Stimulated activated CD4-positive, alpha-beta T cell treated with anti-CD3 and anti-CD28 coated beads, Interleukin-1b, Interleukin-23, amount 100 ng/mL, for 4 hours (primary cell): ENCODE measurements around the gene PHKB.
"Not testable (repeated sequence)": the region's sequence is repeated elsewhere in the genome, so short reads cannot be mapped to it uniquely, and the experiment has no call there.

Experiments
- DNase-seq, 2 donors: peaks; one replicate each; pipeline ENCODE4 v3.0.0-alpha.2; 2020; ENCODE audit warnings: low read depth in 2 of 2

PHKB gene

DNA sequence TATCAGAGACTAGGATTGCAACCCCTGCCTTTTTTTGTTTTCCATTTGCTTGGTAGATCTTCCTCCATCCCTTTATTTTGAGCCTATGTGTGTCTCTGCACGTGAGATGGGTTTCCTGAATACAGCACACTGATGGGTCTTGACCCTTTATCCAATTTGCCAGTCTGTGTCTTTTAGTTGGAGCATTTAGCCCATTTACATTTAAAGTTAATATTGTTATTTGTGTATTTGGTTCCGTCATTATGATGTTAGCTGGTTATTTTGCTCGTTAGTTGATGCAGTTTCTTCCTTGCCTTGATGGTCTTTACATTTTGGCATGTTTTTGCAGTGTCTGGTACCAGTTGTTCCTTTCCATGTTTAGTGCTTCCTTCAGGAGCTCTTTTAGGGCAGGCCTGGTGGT lies 220.4 kb downstream of the PHKB start:
- not testable (repeated sequence) for DNase-seq

DNA sequence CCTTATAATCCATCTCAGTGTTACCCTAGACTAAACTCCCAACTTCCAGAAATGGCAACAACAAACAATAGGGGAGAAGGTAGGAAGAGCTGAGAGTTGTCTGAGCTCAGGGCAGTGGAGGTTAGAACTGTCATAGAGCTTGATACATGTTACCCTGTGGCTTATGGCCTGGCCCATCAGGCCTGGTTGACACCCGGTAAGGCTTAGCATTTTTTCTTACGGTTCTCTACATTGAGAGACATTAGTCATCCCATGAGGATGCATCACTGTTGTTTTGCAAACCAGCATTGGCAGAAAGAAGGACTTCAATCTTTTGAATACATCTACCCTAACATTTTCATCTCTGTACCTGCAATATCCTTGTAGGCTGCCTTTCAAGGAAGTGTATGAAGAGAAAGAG lies 226.6 kb downstream of the PHKB start:
- DNase-seq, result no peak

DNA sequence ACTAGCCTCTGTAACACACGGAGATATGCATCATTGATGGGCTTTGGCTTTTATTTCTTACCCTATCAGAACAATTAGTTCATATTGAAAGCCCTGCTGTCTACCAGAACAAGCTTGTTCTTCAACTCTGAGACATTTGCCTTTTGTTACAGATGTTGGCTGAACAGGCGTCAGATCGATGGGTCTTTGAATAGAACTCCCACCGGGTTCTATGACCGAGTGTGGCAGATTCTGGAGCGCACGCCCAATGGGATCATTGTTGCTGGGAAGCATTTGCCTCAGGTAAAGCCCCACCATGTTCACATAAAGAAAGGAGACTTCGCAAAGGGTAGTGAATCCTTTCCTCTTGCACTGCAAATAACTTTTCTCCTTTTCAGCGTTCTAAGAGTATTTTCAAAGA lies 232.1 kb downstream of the PHKB start:
- DNase-seq, result no peak

DNA sequence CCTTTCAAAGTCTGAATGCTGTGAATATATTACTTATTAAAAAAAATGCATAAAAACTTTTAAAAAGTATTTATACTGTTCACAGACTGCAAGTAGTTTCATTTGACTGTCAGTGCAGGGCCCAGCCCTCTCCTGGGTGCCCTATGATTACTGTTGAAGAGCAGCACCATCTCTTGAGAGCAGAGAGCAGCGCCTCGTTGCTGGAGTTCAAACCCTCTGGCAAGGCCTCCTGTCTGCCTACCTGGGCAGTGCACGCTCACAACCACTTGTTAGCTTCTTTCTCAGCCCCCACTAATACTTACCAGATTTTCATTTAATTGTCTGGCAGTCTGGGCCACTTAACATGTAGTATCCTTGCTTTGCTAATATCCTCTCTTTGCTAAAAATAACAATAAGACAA lies 233.4 kb downstream of the PHKB start:
- no peak for DNase-seq

DNA sequence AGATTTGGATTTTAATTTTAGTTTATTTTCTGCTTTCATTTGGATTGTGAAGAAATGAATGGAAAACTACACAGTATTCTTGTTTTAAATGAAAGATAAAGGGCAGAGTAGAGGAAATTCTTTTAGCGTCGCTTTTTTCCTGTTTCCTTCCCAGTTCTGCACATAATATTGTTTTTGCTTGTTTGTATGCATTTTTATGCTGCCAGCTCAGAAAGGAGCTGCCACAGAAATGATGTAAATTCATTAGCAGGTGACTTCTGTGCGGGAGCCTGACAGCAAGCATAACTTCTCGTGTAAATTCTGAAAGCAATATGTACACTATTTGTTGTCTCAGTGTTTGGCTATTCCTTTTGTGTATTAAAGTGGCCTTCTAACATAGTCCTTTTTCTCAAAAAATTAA lies 234.6 kb downstream of the PHKB start:
- DNase-seq, result no peak

DNA sequence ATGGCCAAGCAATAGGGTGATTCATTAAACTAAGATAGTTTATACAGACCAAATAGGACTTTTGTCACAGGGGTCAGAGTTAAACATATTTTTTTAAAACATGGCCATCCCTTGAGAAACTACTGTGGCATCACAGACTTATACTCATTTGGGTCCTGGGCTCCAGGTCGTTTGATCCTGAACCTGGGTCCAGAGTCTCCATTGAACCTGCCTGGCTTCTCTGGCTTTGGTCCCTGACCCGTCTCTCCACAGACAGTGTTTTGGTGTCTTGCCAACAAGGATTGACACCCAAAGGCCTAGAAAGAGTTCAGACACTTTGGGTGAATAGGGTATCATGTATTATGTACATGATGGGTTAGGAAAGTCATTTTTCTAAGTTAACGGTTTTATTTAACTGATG lies 236.7 kb downstream of the PHKB start:
- no peak for DNase-seq

DNA sequence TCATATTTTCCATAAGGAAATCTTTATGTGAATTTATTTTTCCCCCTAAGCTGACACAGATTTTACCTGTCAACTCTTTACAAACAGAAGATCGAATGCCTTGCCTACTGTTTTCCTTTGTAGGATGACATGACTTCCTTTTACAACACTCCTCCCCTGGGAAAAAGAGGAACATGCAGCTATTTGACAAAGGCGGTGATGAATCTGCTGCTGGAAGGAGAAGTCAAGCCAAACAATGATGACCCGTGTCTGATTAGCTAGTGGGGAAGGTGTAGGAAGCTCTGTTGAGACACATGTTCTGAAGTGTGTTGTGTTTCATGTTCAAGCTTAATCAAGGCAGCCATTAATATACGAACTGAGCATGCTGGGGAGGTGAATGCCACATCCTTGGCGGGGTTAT lies 238.0 kb downstream of the PHKB start:
- DNase-seq, result no peak

DNA sequence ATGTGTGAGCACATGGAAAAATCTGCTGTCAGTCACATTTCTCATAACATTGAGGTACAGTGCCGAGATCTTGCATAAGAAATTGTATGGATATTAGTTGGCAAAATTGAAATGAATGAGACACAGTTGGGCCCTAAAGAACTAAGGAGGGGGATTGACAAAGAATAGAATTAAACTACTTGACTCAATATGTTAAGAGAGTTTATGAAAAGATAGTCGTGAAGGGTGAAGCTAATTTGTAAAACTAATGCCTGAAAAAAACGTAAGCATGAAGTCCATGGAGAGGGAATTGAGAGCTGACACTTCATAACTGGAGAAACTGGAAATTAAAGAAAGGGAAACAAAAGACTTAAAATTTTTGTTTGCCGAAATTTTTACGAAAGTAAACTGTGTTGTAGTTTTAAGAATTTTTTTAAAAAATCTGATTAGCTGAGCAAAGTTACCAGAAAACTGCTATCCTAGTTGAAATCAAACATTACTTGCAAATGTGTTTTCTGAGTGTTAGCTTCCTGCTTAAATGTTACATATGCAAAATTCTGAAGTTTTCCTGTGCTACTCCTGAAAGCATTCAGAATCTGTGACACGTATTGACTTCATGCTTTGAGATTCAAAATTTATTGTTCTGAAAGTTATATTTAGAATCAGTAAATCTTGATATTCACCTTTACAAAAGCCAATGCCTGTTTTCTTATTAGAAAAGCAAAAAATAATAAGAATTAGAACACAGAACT lies 239.9 kb downstream of the PHKB start:
- no peak for DNase-seq

DNA sequence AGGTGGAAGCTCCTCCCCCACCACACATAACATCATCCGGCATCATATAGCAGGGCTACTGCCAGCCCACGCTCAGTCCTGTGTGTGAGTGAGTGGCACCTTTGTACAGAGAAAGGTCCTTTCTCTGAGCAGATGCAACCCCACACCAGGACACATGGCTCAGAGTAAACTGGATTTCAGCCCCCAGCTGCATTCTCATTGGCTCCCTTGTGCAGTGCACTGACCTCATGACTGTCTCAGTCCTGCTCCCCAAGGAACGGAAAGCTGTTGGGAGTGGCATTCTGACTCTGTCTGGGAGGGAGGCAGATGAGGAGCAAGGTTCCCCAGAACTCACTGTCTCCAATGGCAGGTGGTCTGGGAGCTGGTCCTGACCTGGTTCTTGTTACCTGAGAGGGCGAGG lies 244.1 kb downstream of the PHKB start:
- no peak for DNase-seq

DNA sequence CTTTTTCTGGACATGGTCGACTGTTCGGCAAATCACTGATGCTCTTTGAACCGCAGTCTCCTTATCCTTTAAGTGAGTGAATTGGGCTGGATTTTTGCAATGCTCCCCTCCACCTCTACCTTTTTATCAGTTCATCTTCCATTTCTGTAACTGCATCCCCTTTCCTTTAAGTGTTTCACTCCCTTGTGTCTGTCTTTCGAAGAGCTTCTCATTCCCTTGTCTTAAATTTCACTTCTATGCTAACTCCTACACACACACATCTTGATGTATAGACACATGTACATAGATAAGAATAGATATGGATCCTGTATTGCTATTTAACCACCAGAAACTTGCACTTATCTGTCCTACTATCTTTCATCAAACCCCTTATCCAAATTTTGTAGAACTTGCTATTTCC lies 250.7 kb downstream of the PHKB start:
- DNase-seq, result no peak

DNA sequence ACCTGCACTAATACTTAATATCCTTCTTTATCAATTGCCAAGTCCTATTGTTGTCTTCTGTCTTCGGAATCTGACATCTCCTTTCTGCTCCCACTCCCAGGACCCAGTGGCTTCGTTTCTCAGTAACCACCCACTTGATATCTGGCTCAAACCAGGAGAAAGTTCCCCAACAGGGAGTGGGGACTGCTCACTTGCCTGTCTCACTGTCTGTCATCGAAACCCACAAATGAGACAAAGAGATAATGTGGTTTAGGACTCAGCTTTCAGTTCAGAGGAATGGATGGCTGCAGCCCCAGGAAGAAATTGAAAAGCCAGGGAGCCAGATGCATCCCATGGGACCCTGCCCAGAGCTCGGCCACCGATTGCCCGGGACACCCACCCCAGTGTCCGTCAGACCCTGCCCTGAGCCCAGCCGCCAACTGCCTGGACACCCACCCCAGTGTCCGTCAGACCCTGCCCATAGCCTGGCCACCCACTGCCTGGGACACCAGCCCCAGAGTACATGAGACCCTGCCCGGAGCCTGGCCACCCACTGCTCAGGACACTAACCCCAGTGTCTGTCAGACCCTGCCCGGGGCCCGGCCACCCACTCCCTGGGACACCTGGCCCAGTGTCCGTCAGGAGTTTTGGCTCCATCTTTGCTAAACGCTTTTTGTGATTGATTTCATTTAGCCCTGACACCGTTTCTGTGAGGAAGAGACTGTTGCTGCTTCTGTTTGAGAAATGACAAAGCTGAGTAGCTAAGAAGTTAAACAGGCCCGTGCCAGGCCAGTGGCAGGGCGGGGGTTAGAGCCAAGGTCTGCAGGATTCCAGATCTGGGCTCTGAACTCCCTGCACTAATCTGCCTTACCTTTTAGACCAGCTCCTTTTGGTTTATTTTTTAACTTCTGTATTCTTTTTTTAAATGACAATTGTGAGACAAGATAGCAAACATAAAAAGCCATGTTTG lies 251.4 kb downstream of the PHKB start:
- DNase-seq, result no peak

DNA sequence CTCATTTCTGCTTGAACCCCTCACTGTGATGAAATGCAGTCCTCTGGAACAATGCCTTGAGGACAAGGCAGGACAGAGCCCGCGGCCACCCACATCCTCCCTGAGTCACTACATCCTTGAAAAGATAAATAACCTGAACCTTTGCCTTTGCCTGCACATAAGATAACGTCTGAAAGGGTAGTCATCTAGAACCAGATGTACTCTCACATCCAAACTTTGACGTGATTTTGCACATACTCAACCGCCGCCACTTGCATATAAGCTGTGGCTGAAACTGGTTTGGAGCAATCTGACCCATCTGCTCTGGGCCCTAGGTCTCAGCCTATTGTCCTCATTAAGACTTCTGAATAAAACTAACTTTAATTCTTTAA lies 252.1 kb downstream of the PHKB start:
- DNase-seq, result no peak

DNA sequence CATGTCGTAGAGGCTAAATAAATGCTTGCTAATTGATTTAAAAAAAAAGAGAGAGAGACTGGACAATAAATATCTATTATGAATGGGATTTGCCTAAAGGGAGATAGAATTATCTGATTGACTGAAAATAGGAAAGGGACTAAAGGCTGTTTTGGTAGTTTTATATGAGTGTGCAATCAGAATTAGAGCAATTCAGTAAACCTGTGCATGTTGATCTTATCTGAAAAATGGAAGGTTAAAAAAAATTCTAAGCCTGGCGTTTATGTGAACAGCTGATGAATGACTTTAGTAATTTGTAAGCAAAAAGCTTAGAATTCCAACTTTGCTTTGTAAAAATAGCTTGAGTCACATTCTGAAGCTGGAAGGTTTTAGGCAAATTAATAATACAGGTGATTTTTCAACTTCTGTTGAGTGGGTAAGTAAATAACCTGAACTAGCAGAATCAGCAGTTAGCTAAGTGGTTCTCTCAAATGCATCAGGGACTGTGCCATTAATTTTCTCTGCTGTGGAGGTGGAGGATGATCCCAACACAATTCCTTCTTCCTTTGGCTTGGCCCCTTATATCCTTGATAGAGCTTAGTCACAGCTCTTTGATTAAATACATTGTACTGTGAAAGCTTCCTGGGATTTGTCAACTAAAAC lies 254.4 kb downstream of the PHKB start:
- DNase-seq, result no peak

DNA sequence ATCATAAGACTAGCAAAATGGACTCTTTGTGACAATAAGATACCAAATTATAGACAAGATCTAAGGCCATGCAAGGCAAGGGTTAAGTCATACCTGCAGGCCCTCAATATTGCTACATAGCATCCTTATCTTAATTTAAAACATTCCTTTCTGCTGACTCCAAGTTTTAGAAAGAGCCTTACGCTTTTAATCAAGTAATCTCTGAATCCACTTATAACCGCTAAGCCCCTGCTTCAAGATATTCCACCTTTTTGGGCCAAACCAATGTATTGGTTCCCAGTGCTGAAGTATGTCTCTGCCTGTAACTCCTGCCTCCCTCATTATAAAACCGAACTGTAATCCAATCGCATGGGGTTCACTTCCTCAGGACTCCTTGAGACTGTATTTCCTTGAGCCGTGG lies 255.4 kb downstream of the PHKB start:
- no peak for DNase-seq

DNA sequence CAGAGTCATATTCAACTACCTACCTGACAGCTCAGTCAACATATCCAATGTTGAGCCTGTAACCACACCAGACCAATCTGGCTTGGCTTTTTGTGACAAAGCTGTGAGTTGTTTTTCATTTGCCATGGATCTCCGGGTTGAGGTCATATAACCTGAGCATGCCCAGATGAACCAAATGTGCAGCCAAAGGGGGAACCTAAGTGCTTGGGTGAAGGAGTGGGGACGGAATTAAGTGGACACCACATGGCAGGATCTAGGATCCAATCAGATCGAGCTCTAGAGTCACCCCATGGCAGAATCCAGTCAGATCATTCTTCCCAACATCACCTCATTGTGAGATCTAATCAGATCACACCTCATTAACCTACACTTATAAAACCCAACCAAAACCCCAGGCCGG lies 258.6 kb downstream of the PHKB start:
- no peak for DNase-seq

DNA sequence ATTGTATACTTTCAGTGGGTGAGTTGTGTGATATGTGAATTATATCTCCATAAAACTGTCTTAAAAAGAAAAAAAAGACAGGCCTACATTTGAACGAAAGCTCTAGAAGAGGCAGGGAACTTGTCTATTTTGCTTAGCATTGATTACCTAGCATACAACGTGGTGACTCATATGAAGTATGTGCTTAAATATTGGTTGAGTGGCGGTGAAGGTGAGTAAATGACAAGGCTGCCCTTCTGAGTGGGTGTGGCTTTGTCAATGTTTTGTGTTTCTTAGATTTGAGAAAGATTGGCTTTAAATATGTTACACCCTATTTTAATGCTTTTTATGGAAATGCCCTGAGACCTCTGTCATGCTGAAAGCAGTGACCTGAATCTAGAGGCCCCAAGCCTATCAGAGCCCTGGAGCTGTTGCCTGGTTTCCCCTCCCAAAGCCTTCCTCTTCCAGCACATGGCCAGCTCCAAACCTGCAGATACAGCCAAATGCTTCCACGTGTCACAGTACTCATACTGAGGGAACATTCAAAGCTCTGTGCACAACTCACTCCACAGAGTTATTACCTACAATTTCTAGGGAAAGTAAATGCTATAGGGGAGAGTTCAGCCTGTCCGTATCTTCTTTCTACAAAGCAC lies 260.0 kb downstream of the PHKB start:
- no peak for DNase-seq

DNA sequence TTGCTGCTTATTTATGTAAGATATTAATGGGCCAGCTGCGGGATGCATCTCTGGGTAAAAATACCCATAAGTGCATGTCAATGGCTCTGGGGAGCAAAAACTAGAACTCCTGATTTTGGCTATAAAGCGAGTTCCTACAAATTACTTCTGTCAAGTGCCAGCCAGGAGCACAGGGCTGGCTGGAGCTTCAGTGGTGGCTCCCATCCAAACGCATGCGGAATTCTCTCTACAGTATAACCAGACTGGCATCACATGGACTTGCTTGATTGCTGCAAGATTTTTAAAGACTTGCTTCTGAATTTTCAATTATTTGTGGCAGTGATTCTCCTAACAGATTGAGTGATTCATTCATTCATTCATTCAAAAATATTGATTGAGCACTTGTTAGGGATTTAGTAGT lies 260.9 kb downstream of the PHKB start:
- DNase-seq, result no peak

DNA sequence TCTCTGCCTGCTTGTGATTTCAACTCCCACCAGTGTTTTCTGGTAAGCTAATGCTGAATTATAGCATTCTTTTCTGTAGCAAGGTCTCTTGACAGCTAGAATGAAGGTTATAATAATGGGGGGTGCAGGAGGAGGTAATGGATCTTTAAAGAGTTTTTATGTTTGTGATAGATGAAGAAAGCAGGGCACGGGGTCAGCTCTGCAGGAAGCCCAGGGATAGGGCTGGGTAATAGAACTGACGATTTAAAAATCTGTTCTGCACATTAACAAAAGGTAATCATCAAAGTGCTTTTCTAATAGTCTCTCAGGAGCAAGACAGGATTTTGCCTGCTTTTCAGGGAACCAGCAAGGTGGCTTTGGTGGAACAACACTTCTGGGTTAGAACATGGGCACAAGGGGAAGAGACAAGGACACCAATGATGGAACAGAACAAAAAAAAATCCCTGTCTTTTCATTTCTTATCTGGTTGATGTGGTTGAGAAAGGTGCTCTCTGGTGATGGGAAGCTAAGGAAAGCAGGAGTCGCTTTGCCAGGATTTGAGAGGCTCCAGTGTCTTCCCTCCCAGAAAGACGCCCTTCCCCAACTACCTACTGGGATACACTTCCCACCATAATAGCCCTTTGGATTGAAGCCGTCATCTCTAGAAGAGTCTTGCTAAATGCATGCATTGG lies 263.1 kb downstream of the PHKB start:
- DNase-seq, result no peak

DNA sequence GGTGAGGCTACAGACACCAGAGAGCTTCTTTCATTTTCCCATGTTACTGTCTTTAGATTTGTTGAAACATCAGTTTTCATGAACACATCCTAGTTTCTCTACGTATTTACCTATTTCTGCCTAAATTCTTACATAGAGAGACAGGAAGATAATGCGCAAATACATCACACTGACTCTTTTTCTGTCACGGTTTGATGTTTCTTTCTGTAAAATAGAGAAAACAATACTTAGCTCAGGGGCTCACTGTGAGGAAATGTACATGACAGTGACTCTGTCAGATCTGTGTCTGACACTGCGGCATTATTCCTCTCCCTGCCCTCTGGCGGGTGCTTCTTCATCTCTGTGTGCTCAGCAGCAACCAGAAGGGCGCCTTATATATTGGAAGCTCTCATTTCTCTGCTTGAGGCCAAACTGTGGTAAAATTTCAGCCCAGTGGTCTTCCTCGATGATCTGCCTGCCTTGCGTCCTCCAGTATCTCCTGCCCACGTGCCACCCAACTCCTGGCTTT lies 264.1 kb downstream of the PHKB start:
- no peak for DNase-seq

DNA sequence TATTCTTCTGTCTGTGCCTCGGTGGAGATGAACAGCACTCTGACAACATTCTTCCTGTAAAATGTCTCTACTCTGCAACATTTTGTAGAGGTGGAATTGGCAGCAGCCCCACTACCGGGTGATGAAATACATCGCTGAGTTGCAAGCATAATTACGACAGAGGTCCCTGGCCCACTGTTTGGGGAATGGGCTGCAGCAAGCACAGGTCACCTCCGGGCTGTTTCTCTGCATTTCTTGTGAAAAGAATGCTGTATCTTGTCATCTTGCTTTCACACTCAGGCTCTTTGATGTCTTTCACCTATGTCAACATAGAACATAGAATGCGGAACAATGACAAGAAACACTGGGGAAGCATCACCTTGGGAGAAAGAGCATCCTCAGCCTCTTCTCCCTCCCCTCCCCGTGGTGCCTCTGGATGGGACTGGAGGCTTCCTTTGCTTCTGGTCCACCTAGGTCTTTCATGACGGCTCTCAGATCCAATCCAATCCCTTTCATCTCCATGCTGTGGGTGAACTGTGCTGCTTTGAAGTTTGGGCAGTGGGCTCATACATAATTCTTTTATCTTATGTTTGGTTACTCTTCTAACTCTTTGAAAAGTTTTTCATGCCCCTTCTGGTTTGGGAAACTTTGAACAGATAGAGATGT lies 265.0 kb downstream of the PHKB start:
- DNase-seq, result no peak

DNA sequence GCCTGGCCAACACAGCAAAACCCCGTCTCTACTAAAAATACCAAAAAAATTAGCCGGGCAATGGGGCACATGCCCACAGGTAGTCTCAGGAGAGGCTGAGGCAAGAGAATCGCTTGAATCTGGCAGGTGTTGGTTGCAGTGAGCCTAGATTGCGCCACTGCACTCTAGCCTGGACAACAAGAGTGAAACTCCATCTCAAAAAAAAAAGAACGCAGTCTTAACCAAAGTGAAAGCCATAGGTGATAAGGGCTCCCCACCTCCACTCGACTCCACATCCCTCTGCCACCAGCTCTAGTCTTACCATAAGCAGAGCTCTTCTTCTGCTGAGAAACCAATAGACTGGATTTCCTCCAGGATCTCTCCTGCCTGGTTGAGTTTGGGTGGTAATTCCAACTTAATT lies 266.0 kb downstream of the PHKB start:
- DNase-seq, result no peak
